ENCODE measurements around the gene KRT4. TPM values are rescaled to one million over a fixed set of nuclear protein-coding genes. Genes with fewer than 3 reads are reported as not detected.

Gene KRT4
- polyA plus RNA-seq, 3 donors: not detected

GRCh38 chr12:52797529-52797894, 16.4 kb downstream of the KRT4 start:
- Mint-ChIP-seq H3K4me1 (no peaks in the 10 kb centered on the region), H3K9me3 (peaks cover 0 to 2% (median 0%) of the 10 kb centered on the region in 7 donors), H3K4me3 (no peak overlapping the region), H3K36me3 (no peaks in the 10 kb centered on the region), H3K27ac (no peak overlapping the region), H3K27me3 (ENCODE audit: low read depth in 3 of 3) (peaks cover 5 to 9% (median 7%) of the 10 kb centered on the region in 3 donors)
- Histone ChIP-seq H3K27me3 (ENCODE audit: control insufficient read depth in 2 of 2, insufficient read depth in 2 of 2, low read length in 2 of 2) (no peaks in the 10 kb centered on the region), H3K27ac (ENCODE audit: low read depth in 1 of 2, low read length in 2 of 2) (no peak overlapping the region), H3K4me1 (ENCODE audit: control insufficient read depth in 1 of 2, insufficient read depth in 2 of 2, low read length in 2 of 2) (no peaks in the 10 kb centered on the region), H3K4me2 (replicated peaks; ENCODE audit: extremely low read depth, low read length, poor library complexity, severe bottlenecking) (no peak overlapping the region), H3K9me3 (replicated peaks in 1 of 2; ENCODE audit: control insufficient read depth in 1 of 2, insufficient read depth in 1 of 2, low read length in 2 of 2) (no peaks in the 10 kb centered on the region), H3K79me2 (ENCODE audit: insufficient read depth, low read length) (no peaks in the 10 kb centered on the region), H3K9ac (ENCODE audit: insufficient read depth, low read length, poor library complexity, severe bottlenecking) (no peak overlapping the region), H3K4me3 (replicated peaks in 1 of 3; ENCODE audit: low read depth in 2 of 3, low read length in 3 of 3) (no peak overlapping the region), H4K20me1 (ENCODE audit: insufficient read depth, low read length) (no peaks in the 10 kb centered on the region), H2AFZ (ENCODE audit: insufficient read depth, low read depth, low read length, poor library complexity, severe bottlenecking) (no peak overlapping the region), H3K36me3 (replicated peaks in 1 of 2; ENCODE audit: control insufficient read depth in 1 of 2, insufficient read depth in 2 of 2, low read length in 2 of 2) (no peaks in the 10 kb centered on the region)
- intact Hi-C loops (cut with micrococcal nuclease): no loop called here
- TF ChIP-seq, protein P1, sequence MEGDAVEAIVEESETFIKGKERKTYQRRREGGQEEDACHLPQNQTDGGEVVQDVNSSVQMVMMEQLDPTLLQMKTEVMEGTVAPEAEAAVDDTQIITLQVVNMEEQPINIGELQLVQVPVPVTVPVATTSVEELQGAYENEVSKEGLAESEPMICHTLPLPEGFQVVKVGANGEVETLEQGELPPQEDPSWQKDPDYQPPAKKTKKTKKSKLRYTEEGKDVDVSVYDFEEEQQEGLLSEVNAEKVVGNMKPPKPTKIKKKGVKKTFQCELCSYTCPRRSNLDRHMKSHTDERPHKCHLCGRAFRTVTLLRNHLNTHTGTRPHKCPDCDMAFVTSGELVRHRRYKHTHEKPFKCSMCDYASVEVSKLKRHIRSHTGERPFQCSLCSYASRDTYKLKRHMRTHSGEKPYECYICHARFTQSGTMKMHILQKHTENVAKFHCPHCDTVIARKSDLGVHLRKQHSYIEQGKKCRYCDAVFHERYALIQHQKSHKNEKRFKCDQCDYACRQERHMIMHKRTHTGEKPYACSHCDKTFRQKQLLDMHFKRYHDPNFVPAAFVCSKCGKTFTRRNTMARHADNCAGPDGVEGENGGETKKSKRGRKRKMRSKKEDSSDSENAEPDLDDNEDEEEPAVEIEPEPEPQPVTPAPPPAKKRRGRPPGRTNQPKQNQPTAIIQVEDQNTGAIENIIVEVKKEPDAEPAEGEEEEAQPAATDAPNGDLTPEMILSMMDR (IDR thresholded peaks at IDR 0.05): no peak
- DNase-seq: no peak

- Histone ChIP-seq H3K9me3 (replicated peaks in 1 of 2; ENCODE audit: control insufficient read depth in 1 of 2, insufficient read depth in 1 of 2, low read length in 2 of 2) (no peaks in the 10 kb centered on the region), H3K4me3 (replicated peaks in 1 of 3; ENCODE audit: low read depth in 2 of 3, low read length in 3 of 3) (no peak overlapping the region), H4K20me1 (ENCODE audit: insufficient read depth, low read length) (no peaks in the 10 kb centered on the region), H3K4me1 (ENCODE audit: control insufficient read depth in 1 of 2, insufficient read depth in 2 of 2, low read length in 2 of 2) (no peaks in the 10 kb centered on the region), H3K27ac (ENCODE audit: low read depth in 1 of 2, low read length in 2 of 2) (no peak overlapping the region), H3K4me2 (replicated peaks; ENCODE audit: extremely low read depth, low read length, poor library complexity, severe bottlenecking) (no peak overlapping the region), H2AFZ (ENCODE audit: insufficient read depth, low read depth, low read length, poor library complexity, severe bottlenecking) (no peak overlapping the region), H3K36me3 (replicated peaks in 1 of 2; ENCODE audit: control insufficient read depth in 1 of 2, insufficient read depth in 2 of 2, low read length in 2 of 2) (no peaks in the 10 kb centered on the region), H3K79me2 (ENCODE audit: insufficient read depth, low read length) (no peaks in the 10 kb centered on the region), H3K9ac (ENCODE audit: insufficient read depth, low read length, poor library complexity, severe bottlenecking) (no peak overlapping the region), H3K27me3 (ENCODE audit: control insufficient read depth in 2 of 2, insufficient read depth in 2 of 2, low read length in 2 of 2) (no peaks in the 10 kb centered on the region)
- Mint-ChIP-seq H3K4me1 (no peaks in the 10 kb centered on the region), H3K27me3 (ENCODE audit: low read depth in 3 of 3) (peaks cover 5 to 9% (median 7%) of the 10 kb centered on the region in 3 donors), H3K9me3 (peaks cover 0 to 2% (median 0%) of the 10 kb centered on the region in 7 donors), H3K27ac (no peak overlapping the region), H3K36me3 (no peaks in the 10 kb centered on the region), H3K4me3 (no peak overlapping the region)
- TF ChIP-seq, protein P1 (IDR thresholded peaks at IDR 0.05): no peak
- DNase-seq: no peak
- WGBS (ENCODE audit: insufficient coverage): no CpG with 5 or more reads among the region's 3 CpGs
- intact Hi-C loops (cut with micrococcal nuclease): no loop called here
These were observed 16.9 kb downstream of the KRT4 start for GRCh38 chr12:52796839-52797528.

All from CD14-positive monocyte (primary cell).